ENCODE data around the gene LRRC8E.
"Not testable (repeated sequence)": the region's sequence is repeated elsewhere in the genome, so short reads cannot be mapped to it uniquely, and the experiment has no call there.

The LRRC8E gene

GRCh38 chr19:7879111-7879807 lies 9.1 kb upstream of the LRRC8E start:
- no peaks in the 10 kb centered on the region for H3K9me3 Mint-ChIP-seq
- H3K27me3 Mint-ChIP-seq: peaks cover 42% of the 10 kb centered on the region
- no peak overlapping the region for H3K4me3 Mint-ChIP-seq
- peaks cover 12% of the 10 kb centered on the region for H3K4me1 Mint-ChIP-seq (ENCODE audit: low read depth)
- no peaks in the 10 kb centered on the region for H3K36me3 Mint-ChIP-seq (ENCODE audit: low read depth)
- intact Hi-C loops (cut with micrococcal nuclease): no loop called here
- H3K27ac Mint-ChIP-seq: no peak overlapping the region

- Mint-ChIP-seq H3K9me3 (no peaks in the 10 kb centered on the region), H3K27me3 (peaks cover 40% of the 10 kb centered on the region), H3K4me3 (no peak overlapping the region), H3K27ac (no peak overlapping the region), H3K4me1 (ENCODE audit: low read depth) (peaks cover 8% of the 10 kb centered on the region), H3K36me3 (ENCODE audit: low read depth) (no peaks in the 10 kb centered on the region)
- intact Hi-C loops (cut with micrococcal nuclease): no loop called here
Observed at GRCh38 chr19:7879836-7880235, 8.5 kb upstream of the LRRC8E start.

GRCh38 chr19:7881910-7882309 lies 6.4 kb upstream of the LRRC8E start:
- Mint-ChIP-seq H3K27me3 (peaks cover 36% of the 10 kb centered on the region), H3K4me3 (no peak overlapping the region), H3K4me1 (ENCODE audit: low read depth) (peaks cover 8% of the 10 kb centered on the region), H3K9me3 (no peaks in the 10 kb centered on the region), H3K27ac (no peak overlapping the region), H3K36me3 (ENCODE audit: low read depth) (no peaks in the 10 kb centered on the region)
- intact Hi-C loops (cut with micrococcal nuclease): no loop called here

GRCh38 chr19:7883105-7883504 lies 5.2 kb upstream of the LRRC8E start:
- H3K27ac Mint-ChIP-seq: no peak overlapping the region
- no peak overlapping the region for H3K4me3 Mint-ChIP-seq
- no peaks in the 10 kb centered on the region for H3K9me3 Mint-ChIP-seq
- H3K4me1 Mint-ChIP-seq (ENCODE audit: low read depth): peaks cover 8% of the 10 kb centered on the region
- H3K36me3 Mint-ChIP-seq (ENCODE audit: low read depth): no peaks in the 10 kb centered on the region
- intact Hi-C loops (cut with micrococcal nuclease): no loop called here
- H3K27me3 Mint-ChIP-seq: peaks cover 39% of the 10 kb centered on the region

- H3K36me3 Mint-ChIP-seq (ENCODE audit: low read depth): no peaks in the 10 kb centered on the region
- H3K27me3 Mint-ChIP-seq: peaks cover 48% of the 10 kb centered on the region
- intact Hi-C loops (cut with micrococcal nuclease): no loop called here
- H3K27ac Mint-ChIP-seq: no peak overlapping the region
- H3K4me3 Mint-ChIP-seq: no peak overlapping the region
- peaks cover 8% of the 10 kb centered on the region for H3K4me1 Mint-ChIP-seq (ENCODE audit: low read depth)
- no peaks in the 10 kb centered on the region for H3K9me3 Mint-ChIP-seq
Observed at GRCh38 chr19:7883796-7884570, 4.3 kb upstream of the LRRC8E start.

GRCh38 chr19:7885818-7886217 lies 2.5 kb upstream of the LRRC8E start:
- H3K27ac Mint-ChIP-seq: no peak overlapping the region
- H3K27me3 Mint-ChIP-seq: peaks cover 66% of the 10 kb centered on the region
- peaks cover 8% of the 10 kb centered on the region for H3K4me1 Mint-ChIP-seq (ENCODE audit: low read depth)
- H3K4me3 Mint-ChIP-seq: no peak overlapping the region
- no peaks in the 10 kb centered on the region for H3K9me3 Mint-ChIP-seq
- H3K36me3 Mint-ChIP-seq (ENCODE audit: low read depth): no peaks in the 10 kb centered on the region
- intact Hi-C loops (cut with micrococcal nuclease): no loop called here

- Mint-ChIP-seq H3K4me3 (no peak overlapping the region), H3K27me3 (peaks cover 72% of the 10 kb centered on the region), H3K27ac (no peak overlapping the region), H3K9me3 (no peaks in the 10 kb centered on the region), H3K36me3 (ENCODE audit: low read depth) (no peaks in the 10 kb centered on the region), H3K4me1 (ENCODE audit: low read depth) (peaks cover 8% of the 10 kb centered on the region)
- intact Hi-C loops (cut with micrococcal nuclease): no loop called here
Observed at GRCh38 chr19:7887408-7888144, 734 bp upstream of the LRRC8E start.

- Mint-ChIP-seq H3K4me1 (ENCODE audit: low read depth) (peaks cover 6% of the 10 kb centered on the region), H3K36me3 (ENCODE audit: low read depth) (no peaks in the 10 kb centered on the region), H3K4me3 (no peak overlapping the region), H3K9me3 (no peaks in the 10 kb centered on the region), H3K27me3 (peaks cover 81% of the 10 kb centered on the region), H3K27ac (no peak overlapping the region)
- intact Hi-C loops (cut with micrococcal nuclease): no loop called here
Observed at GRCh38 chr19:7888826-7889217, 512 bp downstream of the LRRC8E start.

GRCh38 chr19:7893362-7894101 lies 5.2 kb downstream of the LRRC8E start:
- H3K4me3 Mint-ChIP-seq; H3K36me3 Mint-ChIP-seq (ENCODE audit: low read depth); H3K4me1 Mint-ChIP-seq (ENCODE audit: low read depth); H3K9me3 Mint-ChIP-seq; H3K27ac Mint-ChIP-seq; intact Hi-C loops (cut with micrococcal nuclease): not testable (repeated sequence)
- peaks cover 71% of the 10 kb centered on the region for H3K27me3 Mint-ChIP-seq

GRCh38 chr19:7894612-7895309 lies 6.5 kb downstream of the LRRC8E start:
- intact Hi-C loops (cut with micrococcal nuclease): no loop called here
- Mint-ChIP-seq H3K4me3 (no peak overlapping the region), H3K9me3 (no peaks in the 10 kb centered on the region), H3K4me1 (ENCODE audit: low read depth) (no peaks in the 10 kb centered on the region), H3K27me3 (peaks cover 63% of the 10 kb centered on the region), H3K27ac (no peak overlapping the region), H3K36me3 (ENCODE audit: low read depth) (no peaks in the 10 kb centered on the region)

GRCh38 chr19:7895565-7895964 lies 7.3 kb downstream of the LRRC8E start:
- H3K9me3 Mint-ChIP-seq: no peaks in the 10 kb centered on the region
- intact Hi-C loops (cut with micrococcal nuclease): no loop called here
- no peak overlapping the region for H3K27ac Mint-ChIP-seq
- H3K27me3 Mint-ChIP-seq: peaks cover 61% of the 10 kb centered on the region
- H3K4me1 Mint-ChIP-seq (ENCODE audit: low read depth): no peaks in the 10 kb centered on the region
- H3K36me3 Mint-ChIP-seq (ENCODE audit: low read depth): no peaks in the 10 kb centered on the region
- H3K4me3 Mint-ChIP-seq: no peak overlapping the region

GRCh38 chr19:7897292-7897691 lies 9.0 kb downstream of the LRRC8E start:
- no peaks in the 10 kb centered on the region for H3K36me3 Mint-ChIP-seq (ENCODE audit: low read depth)
- intact Hi-C loops (cut with micrococcal nuclease): no loop called here
- peaks cover 46% of the 10 kb centered on the region for H3K27me3 Mint-ChIP-seq
- no peak overlapping the region for H3K27ac Mint-ChIP-seq
- no peak overlapping the region for H3K4me3 Mint-ChIP-seq
- peaks cover under 1% of the 10 kb centered on the region for H3K4me1 Mint-ChIP-seq (ENCODE audit: low read depth)
- no peaks in the 10 kb centered on the region for H3K9me3 Mint-ChIP-seq

GRCh38 chr19:7898967-7899366 lies 10.7 kb downstream of the LRRC8E start:
- intact Hi-C loops (cut with micrococcal nuclease): no loop called here
- Mint-ChIP-seq H3K9me3 (no peaks in the 10 kb centered on the region), H3K27ac (no peak overlapping the region), H3K36me3 (ENCODE audit: low read depth) (no peaks in the 10 kb centered on the region), H3K4me3 (no peak overlapping the region), H3K27me3 (peaks cover 39% of the 10 kb centered on the region), H3K4me1 (ENCODE audit: low read depth) (peaks cover 12% of the 10 kb centered on the region)
